ENCODE measurements around the gene RABGGTA. TPM values are rescaled to one million over a fixed set of nuclear protein-coding genes. Genes with fewer than 3 reads are reported as not detected.
"Not testable (repeated sequence)": the region's sequence is repeated elsewhere in the genome, so short reads cannot be mapped to it uniquely, and the experiment has no call there.

Gene RABGGTA
- total and polyA plus RNA-seq, 2 donors, result 14.8 to 40.4 TPM

DNA sequence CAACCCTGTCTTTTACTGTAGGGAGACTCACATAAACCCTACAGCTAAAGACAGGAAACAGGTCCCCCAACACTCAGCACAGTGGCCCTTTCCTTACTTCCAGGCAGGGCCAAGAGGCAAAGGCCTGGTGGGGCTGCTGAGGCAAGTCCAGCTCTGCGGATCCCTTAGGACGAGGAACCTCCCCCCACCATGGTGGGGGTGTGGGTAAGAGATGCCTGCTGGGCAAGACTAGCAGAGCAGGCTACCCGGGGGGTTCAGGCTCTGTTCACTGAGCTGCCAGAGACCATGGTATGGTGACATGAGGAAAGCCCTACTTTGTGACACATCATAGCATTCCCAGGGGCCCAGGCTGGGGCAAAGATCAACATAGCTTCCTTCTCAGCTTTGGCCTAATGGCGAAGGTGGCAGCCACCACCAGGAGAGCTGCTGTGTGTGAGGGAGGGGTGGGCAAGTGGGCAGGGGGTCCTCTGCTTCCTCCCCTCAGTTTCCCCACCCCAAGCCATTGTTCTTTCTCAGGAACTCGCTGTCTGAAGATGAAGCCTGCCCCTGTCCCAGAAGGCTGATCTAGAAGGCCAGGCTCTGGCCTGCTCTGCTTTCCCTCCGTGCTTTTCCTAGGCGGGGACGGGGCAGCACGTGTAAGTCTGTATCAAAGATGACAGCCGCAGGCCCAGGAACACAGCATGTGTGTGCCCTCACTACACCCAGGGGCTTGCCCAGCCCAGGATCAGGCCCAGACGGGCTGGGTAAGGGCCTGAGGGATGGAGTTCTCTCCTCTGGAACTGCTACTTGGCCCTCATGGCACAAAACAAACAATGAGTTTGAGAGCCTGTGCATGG is 18.9 kb downstream of the RABGGTA start:
- WGBS, result 88% methylated on average over 11 of the region's 11 CpGs
- no peaks in the 10 kb centered on the region for H3K36me3 ChIP-seq (ENCODE audit: control insufficient read depth in 2 of 2, insufficient read depth in 2 of 2, low read length in 1 of 2)
- peaks cover 0 to 2% of the 10 kb centered on the region in 2 donors for H3K4me1 ChIP-seq (ENCODE audit: control insufficient read depth in 2 of 2, insufficient read depth in 2 of 2, low read length in 2 of 2)
- H3K9me3 ChIP-seq (ENCODE audit: control insufficient read depth in 2 of 2, insufficient read depth in 1 of 2, low read length in 1 of 2), result no peaks in the 10 kb centered on the region
- no peak overlapping the region for H3K27ac ChIP-seq (ENCODE audit: low read depth in 1 of 2, low read length in 1 of 2)
- DNase-seq (ENCODE audit: low read depth in 6 of 9, low spot score in 9 of 9), result no peak
- no peaks in the 10 kb centered on the region for H3K27me3 ChIP-seq (ENCODE audit: control insufficient read depth in 2 of 2, insufficient read depth in 1 of 2, low read length in 1 of 2)
- H3K4me3 ChIP-seq (ENCODE audit: low read length in 2 of 2), result no peak overlapping the region

GRCh38 chr14:24251880-24252288 is 19.5 kb downstream of the RABGGTA start:
- Histone ChIP-seq H3K27ac (ENCODE audit: low read depth in 1 of 2, low read length in 1 of 2) (no peak overlapping the region), H3K9me3 (ENCODE audit: control insufficient read depth in 2 of 2, insufficient read depth in 1 of 2, low read length in 1 of 2) (no peaks in the 10 kb centered on the region), H3K4me3 (ENCODE audit: low read length in 2 of 2) (no peak overlapping the region), H3K4me1 (ENCODE audit: control insufficient read depth in 2 of 2, insufficient read depth in 2 of 2, low read length in 2 of 2) (peaks cover 0 to 3% of the 10 kb centered on the region in 2 donors), H3K36me3 (ENCODE audit: control insufficient read depth in 2 of 2, insufficient read depth in 2 of 2, low read length in 1 of 2) (no peaks in the 10 kb centered on the region), H3K27me3 (ENCODE audit: control insufficient read depth in 2 of 2, insufficient read depth in 1 of 2, low read length in 1 of 2) (no peaks in the 10 kb centered on the region)
- DNase-seq (ENCODE audit: low read depth in 6 of 9, low spot score in 9 of 9), result no peak
- WGBS, result 98% methylated on average over 1 of the region's 1 CpG

GRCh38 chr14:24250354-24250753 is 21.0 kb downstream of the RABGGTA start:
- no peaks in the 10 kb centered on the region for H3K27me3 ChIP-seq (ENCODE audit: control insufficient read depth in 2 of 2, insufficient read depth in 1 of 2, low read length in 1 of 2)
- WGBS, result 87% methylated on average over 4 of the region's 4 CpGs
- no peaks in the 10 kb centered on the region for H3K9me3 ChIP-seq (ENCODE audit: control insufficient read depth in 2 of 2, insufficient read depth in 1 of 2, low read length in 1 of 2)
- H3K4me1 ChIP-seq (ENCODE audit: control insufficient read depth in 2 of 2, insufficient read depth in 2 of 2, low read length in 2 of 2), result peaks cover 0 to 7% of the 10 kb centered on the region in 2 donors
- H3K27ac ChIP-seq (ENCODE audit: low read depth in 1 of 2, low read length in 1 of 2), result no peak overlapping the region
- no peak overlapping the region for H3K4me3 ChIP-seq (ENCODE audit: low read length in 2 of 2)
- no peaks in the 10 kb centered on the region for H3K36me3 ChIP-seq (ENCODE audit: control insufficient read depth in 2 of 2, insufficient read depth in 2 of 2, low read length in 1 of 2)
- DNase-seq (ENCODE audit: low read depth in 6 of 9, low spot score in 9 of 9), result no peak

- Histone ChIP-seq H3K9me3 (ENCODE audit: control insufficient read depth in 2 of 2, insufficient read depth in 1 of 2, low read length in 1 of 2) (no peaks in the 10 kb centered on the region), H3K4me1 (ENCODE audit: control insufficient read depth in 2 of 2, insufficient read depth in 2 of 2, low read length in 2 of 2) (peaks cover 0 to 7% of the 10 kb centered on the region in 2 donors), H3K4me3 (ENCODE audit: low read length in 2 of 2) (no peak overlapping the region), H3K36me3 (ENCODE audit: control insufficient read depth in 2 of 2, insufficient read depth in 2 of 2, low read length in 1 of 2) (no peaks in the 10 kb centered on the region), H3K27me3 (ENCODE audit: control insufficient read depth in 2 of 2, insufficient read depth in 1 of 2, low read length in 1 of 2) (no peaks in the 10 kb centered on the region), H3K27ac (ENCODE audit: low read depth in 1 of 2, low read length in 1 of 2) (no peak overlapping the region)
- WGBS, result 86% methylated on average over 13 of the region's 13 CpGs
- no peak for DNase-seq (ENCODE audit: low read depth in 6 of 9, low spot score in 9 of 9)
Measured at GRCh38 chr14:24249230-24250021, 22.0 kb downstream of the RABGGTA start.

DNA sequence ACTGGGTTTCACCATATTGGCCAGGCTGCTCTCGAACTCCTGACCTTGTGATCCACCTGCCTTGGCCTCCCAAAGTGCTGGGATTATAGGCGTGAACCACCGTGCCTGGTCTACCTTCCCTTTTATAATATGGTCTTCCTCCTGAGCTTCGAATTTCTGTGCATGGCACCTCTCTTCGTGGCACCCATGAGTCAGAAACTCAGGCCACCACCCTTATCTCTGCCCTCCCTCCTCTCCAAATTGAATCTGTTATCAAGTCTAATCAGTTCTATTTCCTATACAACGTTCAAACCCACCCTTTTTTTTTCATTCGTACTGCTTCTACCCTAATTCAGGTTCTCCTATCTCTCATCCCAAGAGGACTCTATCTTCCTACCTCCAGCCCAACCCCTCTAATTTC is 24.0 kb downstream of the RABGGTA start:
- WGBS, result 88% methylated on average over 7 of the region's 7 CpGs
- H3K27me3 ChIP-seq (ENCODE audit: control insufficient read depth in 2 of 2, insufficient read depth in 1 of 2, low read length in 1 of 2), result no peaks in the 10 kb centered on the region

DNA sequence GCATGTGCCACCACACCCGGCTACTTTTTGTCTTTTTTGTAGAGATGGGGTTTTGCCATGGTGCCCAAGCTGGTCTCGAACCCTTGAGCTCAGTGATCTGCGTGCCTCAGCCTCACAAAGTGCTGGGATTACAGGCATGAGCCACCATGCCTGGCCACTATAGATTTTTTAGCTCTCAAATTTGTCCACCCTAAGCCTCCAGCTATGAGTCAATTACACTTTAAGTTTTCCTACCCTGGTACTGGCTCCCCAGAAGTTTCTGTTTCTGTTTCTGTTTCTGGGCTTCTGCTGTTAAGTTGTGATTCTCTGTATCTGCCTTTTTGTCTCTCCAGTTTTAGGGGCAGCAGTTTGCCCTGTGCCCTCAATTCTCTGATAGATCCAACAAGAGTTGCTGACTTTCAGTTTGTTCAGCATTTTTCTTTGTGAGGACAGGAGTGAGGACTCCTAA is 24.6 kb downstream of the RABGGTA start:
- Histone ChIP-seq H3K4me3 (ENCODE audit: low read length in 2 of 2) (no peak overlapping the region), H3K4me1 (ENCODE audit: control insufficient read depth in 2 of 2, insufficient read depth in 2 of 2, low read length in 2 of 2) (peaks cover 3 to 20% of the 10 kb centered on the region in 2 donors), H3K27me3 (ENCODE audit: control insufficient read depth in 2 of 2, insufficient read depth in 1 of 2, low read length in 1 of 2) (no peaks in the 10 kb centered on the region), H3K9me3 (ENCODE audit: control insufficient read depth in 2 of 2, insufficient read depth in 1 of 2, low read length in 1 of 2) (no peaks in the 10 kb centered on the region), H3K27ac (ENCODE audit: low read depth in 1 of 2, low read length in 1 of 2) (peak overlapping the region in 1 of 2 donors; percentile 50), H3K36me3 (ENCODE audit: control insufficient read depth in 2 of 2, insufficient read depth in 2 of 2, low read length in 1 of 2) (no peaks in the 10 kb centered on the region)
- peak in 2 of 9 donors; percentile 15 to 42 for DNase-seq (ENCODE audit: low read depth in 6 of 9, low spot score in 9 of 9)
- WGBS, result 91% methylated on average over 3 of the region's 3 CpGs

More for the DNA sequence above, 24.0 kb downstream of the RABGGTA start:
- Histone ChIP-seq H3K9me3 (ENCODE audit: control insufficient read depth in 2 of 2, insufficient read depth in 1 of 2, low read length in 1 of 2) (no peaks in the 10 kb centered on the region), H3K36me3 (ENCODE audit: control insufficient read depth in 2 of 2, insufficient read depth in 2 of 2, low read length in 1 of 2) (no peaks in the 10 kb centered on the region), H3K4me1 (ENCODE audit: control insufficient read depth in 2 of 2, insufficient read depth in 2 of 2, low read length in 2 of 2) (peaks cover 3 to 17% of the 10 kb centered on the region in 2 donors), H3K4me3 (ENCODE audit: low read length in 2 of 2) (no peak overlapping the region), H3K27ac (ENCODE audit: low read depth in 1 of 2, low read length in 1 of 2) (no peak overlapping the region)
- no peak for DNase-seq (ENCODE audit: low read depth in 6 of 9, low spot score in 9 of 9)

- not testable (repeated sequence) for H3K4me3 ChIP-seq (ENCODE audit: low read length in 2 of 2); H3K36me3 ChIP-seq (ENCODE audit: control insufficient read depth in 2 of 2, insufficient read depth in 2 of 2, low read length in 1 of 2); H3K27ac ChIP-seq (ENCODE audit: low read depth in 1 of 2, low read length in 1 of 2); DNase-seq (ENCODE audit: low read depth in 6 of 9, low spot score in 9 of 9); H3K27me3 ChIP-seq (ENCODE audit: control insufficient read depth in 2 of 2, insufficient read depth in 1 of 2, low read length in 1 of 2); H3K9me3 ChIP-seq (ENCODE audit: control insufficient read depth in 2 of 2, insufficient read depth in 1 of 2, low read length in 1 of 2)
- WGBS, result 98% methylated on average over 11 of the region's 11 CpGs
- peaks cover 12 to 32% of the 10 kb centered on the region in 2 donors for H3K4me1 ChIP-seq (ENCODE audit: control insufficient read depth in 2 of 2, insufficient read depth in 2 of 2, low read length in 2 of 2)
Measured at GRCh38 chr14:24245350-24245749, 26.0 kb downstream of the RABGGTA start.

DNA sequence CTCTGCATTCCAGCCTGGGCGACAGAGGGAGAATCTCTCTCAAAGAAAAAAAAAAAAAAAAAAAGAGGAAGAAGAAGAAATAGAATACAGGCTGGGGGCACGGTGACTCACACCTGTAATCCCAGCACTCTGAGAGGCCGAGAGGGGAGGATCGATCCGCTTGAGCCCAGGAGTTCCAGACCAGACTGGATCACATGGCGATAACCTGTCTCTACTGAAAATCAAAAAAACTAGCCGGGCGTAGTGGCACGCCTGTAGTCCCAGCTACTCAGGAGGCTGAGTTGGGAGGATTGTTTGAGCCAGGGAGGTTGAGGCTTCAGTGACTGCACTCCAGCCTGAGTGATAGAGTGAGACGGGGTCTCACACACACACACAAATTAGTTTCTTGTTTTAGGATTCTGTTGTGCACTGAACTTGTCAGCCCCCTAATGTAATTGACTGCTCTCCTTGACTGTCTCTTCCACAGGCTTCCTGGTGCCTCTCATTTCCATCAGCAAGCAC is 28.0 kb downstream of the RABGGTA start:
- Histone ChIP-seq H3K4me3 (ENCODE audit: low read length in 2 of 2) (peak overlapping the region; percentile 71 to 82), H3K4me1 (ENCODE audit: control insufficient read depth in 2 of 2, insufficient read depth in 2 of 2, low read length in 2 of 2) (peaks cover 15 to 40% of the 10 kb centered on the region in 2 donors), H3K36me3 (ENCODE audit: control insufficient read depth in 2 of 2, insufficient read depth in 2 of 2, low read length in 1 of 2) (peaks cover 26 to 28% of the 10 kb centered on the region in 2 donors), H3K27ac (ENCODE audit: low read depth in 1 of 2, low read length in 1 of 2) (peak overlapping the region; percentile 98 to 100), H3K9me3 (ENCODE audit: control insufficient read depth in 2 of 2, insufficient read depth in 1 of 2, low read length in 1 of 2) (no peaks in the 10 kb centered on the region), H3K27me3 (ENCODE audit: control insufficient read depth in 2 of 2, insufficient read depth in 1 of 2, low read length in 1 of 2) (no peaks in the 10 kb centered on the region)
- 43% methylated on average over 10 of the region's 10 CpGs for WGBS
- peak in 1 of 9 donors; percentile 9 for DNase-seq (ENCODE audit: low read depth in 6 of 9, low spot score in 9 of 9)
